CD4-positive, alpha-beta T cell treated with Interleukin-21 for 1 hour (primary cell): Measurements from ENCODE around the gene MOV10L1.
"Not testable (repeated sequence)": the region's sequence is repeated elsewhere in the genome, so short reads cannot be mapped to it uniquely, and the experiment has no call there.

Source experiments
- DNase-seq: peaks from one replicate; pipeline ENCODE4 v3.0.0-alpha.2; 2020

Gene MOV10L1

GRCh38 chr22:50139843-50140415 lies 50.1 kb downstream of the MOV10L1 start:
- DNase-seq: no peak

DNA sequence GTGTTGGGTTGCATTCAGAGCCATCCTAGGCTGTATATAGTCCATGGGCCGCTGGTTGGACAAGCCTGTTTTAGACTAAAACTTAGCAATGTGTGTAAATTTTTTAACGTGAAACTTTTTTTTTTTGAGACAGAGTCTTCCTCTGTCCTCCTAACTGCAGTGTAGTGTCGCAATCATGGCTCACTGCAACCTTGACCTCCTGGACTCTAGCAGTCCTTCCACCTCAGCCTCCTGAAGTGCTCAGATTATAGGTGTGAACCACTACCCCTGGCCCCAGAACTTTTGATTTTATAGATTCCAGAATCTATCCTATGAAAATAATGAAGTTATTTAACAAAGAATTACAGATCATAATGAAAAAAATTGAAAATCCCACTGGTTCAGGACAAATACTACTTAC lies 50.8 kb downstream of the MOV10L1 start:
- DNase-seq: no peak

GRCh38 chr22:50141462-50141861 lies 51.7 kb downstream of the MOV10L1 start:
- no peak for DNase-seq

DNA sequence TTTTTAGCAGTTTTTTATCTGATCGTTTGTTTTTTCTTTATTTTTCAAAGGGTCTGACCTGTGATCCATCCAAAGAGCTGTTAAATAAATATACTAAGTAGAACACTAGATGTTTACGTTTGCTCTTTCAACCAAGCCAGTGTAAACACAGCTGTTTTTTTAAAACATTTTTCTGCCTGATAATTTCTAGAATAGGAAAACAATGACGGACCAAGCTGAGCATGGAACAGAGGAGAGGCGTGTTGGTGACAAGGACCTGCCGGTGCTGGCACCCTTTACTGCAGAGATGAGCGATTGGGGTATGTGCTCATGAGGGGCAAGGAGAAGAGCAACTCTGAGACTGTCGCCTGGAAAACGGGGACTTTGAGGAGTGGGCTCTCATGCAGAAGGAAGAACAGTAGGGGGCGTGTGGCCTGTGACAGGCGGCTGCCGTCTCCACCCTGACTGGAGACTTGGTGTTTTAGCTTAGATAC lies 52.1 kb downstream of the MOV10L1 start:
- no peak for DNase-seq

DNA sequence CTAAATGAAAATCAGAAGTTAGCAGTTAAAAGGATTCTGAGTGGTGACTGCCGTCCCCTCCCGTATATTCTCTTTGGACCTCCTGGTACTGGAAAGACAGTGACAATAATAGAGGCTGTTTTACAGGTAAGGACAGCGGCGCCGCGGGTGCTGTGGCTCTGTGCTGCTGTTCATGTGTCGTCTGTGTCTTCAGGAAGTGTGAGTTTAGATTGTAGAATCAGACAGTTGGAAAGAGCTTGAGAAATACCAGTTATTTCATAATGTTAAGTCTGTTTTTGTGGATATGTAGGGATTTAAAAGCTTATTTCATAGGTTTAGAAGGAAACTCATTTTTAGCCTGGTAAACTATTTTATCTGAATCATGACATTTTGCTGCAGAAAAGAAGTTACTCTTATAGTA lies 53.3 kb downstream of the MOV10L1 start:
- DNase-seq: no peak

GRCh38 chr22:50144005-50144614 lies 54.3 kb downstream of the MOV10L1 start:
- no peak for DNase-seq

- DNase-seq: no peak
These were observed 56.1 kb downstream of the MOV10L1 start for GRCh38 chr22:50145721-50146438.

DNA sequence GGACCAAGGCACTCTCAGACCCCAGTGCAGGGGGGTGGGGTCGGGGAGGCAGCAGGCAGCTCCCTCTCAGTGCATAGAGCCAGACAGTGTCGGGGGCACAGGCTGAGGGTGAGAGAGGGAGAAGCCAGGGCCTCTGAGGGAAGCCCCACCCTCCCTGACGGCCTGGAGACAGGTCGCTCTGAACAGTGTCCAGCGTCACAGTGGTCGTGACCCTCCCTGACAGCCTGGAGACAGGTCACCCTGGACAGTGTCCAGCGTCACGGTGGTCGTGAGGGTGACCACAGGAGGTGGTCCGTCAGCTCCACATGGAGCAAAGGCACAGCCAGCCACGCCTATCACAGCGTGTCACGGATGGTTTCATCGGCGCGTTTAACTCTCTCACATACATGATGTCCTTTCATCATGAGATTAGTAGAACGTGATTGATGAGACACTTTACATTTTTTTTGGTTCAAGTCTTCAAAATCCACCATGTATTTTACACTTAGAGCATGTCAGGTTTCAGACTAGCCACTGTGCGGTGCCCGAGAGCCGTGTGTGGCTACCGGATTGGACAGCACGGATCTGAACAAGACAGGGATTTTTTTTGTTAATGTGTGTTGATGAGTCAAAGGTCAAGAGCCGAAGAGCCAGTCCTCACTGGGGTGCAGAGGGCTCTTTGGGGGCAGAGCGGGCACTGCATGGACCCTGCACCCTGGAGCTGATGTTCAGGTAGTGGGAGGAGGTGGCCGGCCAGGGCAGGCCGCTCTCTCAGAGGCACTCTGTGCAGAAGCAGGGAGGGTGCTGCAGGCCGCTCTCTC lies 56.8 kb downstream of the MOV10L1 start:
- peak; percentile 11 for DNase-seq

DNA sequence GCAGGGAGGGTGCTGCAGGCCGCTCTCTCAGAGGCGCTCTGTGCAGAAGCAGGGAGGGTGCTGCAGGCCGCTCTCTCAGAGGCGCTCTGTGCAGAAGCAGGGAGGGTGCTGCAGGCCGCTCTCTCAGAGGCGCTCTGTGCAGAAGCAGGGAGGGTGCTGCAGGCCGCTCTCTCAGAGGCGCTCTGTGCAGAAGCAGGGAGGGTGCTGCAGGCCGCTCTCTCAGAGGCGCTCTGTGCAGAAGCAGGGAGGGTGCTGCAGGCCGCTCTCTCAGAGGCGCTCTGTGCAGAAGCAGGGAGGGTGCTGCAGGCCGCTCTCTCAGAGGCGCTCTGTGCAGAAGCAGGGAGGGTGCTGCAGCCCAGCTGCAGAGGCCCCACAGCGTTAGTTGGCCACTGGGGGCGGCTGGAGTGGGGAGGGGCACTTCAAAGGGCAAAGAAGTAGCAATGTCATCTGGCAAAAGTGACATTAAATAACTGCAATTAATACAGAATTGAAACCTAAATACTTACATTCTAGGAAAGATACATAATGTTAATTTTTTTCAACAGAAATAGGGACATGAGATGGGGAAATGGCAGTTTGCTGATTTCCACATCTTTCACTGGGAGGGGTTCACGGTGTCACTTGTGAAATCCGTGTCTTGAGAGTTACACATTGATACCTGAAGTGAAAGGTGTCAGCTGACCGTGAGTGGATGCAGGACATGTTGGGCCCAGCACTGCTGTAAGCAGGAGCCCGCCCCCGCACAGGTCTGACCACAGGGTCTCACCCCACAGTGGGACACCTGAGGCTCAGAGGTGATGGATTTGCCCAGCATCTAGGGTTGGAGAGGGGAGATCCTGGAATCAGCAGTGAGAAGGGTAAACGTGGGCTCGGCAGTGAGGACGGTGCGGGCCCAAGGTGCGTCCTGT lies 57.7 kb downstream of the MOV10L1 start:
- DNase-seq: not testable (repeated sequence)

- DNase-seq: no peak
These were observed 58.3 kb downstream of the MOV10L1 start for GRCh38 chr22:50148166-50148500.

DNA sequence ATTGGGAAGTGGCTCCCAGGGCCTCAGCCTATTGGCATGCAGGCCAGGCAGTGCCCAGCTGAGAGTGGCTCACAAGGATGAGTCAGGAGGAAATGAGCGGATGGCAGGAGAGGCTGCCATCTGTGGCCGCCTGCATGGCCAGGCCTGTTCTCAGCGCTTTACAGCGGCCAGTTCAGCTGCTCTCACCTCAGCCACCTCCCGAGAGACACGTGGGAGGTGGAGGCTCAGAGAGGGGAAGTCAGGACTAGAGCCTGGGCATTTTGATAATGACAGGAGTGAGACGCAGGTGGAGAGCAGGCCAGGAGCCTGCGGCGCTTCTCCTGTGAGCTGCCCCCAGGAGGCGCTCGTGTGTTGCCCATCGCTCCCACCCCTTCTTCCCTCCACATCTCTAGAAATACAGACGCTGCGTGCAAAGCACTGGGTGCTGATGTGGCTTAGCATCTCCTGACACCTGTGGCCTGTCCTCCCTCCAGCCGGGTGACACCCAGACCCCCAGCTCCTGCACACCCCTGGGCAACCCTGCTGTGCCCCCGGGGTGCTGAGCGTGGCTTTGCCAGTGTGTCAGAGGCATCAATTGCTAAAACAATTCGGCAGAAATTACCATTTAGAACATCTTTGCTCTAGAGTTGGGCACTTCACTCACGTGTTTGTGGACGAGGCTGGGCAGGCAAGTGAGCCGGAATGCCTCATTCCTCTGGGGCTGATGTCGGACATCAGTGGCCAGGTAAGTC lies 59.4 kb downstream of the MOV10L1 start:
- peak; percentile 79 for DNase-seq

- no peak for DNase-seq
These were observed 60.6 kb downstream of the MOV10L1 start for GRCh38 chr22:50150161-50151129.

DNA sequence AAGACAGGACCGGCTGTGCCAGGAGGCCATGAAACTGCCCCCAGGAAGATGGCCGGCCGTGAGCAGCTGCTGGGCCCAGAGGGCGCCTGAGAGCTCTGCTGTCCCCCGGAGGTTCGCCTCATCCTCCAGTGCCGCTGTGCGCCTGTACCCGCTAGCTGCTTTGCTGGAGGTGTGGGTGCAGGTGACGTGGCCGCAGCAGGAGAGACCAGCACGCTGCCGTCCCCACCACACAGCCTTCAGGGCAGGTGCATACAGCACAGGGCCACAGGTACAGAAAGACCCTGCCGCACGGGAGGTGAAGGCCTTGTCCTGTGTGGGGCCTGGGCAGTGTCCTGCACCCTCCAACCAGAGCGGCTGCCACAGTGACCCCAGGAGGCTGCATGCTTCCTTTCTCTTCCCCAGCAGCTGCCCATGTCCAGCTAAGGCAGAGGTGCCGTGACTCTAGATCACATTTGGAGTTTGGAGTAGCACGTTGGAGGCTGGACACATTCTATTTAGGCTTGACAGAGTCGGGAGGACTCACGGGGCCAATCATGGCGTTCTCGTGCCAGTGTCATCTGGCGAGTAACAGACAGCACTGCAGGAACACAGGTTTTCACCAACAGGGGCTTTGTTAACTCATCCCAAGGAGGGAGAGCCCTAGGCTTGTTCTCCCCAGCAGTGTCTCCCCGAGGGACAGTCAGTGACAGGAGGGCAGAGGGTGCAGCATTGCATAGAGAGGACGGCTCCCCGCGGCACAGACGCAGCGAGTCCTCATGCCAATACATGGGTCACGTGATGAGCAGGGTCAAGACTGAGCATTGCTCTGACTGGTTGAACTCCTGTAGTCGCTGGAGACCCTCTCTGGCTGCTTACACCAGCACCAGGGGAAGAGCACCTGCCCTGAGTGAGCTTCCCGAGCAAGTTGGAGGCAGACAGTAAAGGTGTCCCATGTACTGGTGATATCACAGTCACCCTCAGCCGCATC lies 62.0 kb downstream of the MOV10L1 start:
- DNase-seq: no peak

DNA sequence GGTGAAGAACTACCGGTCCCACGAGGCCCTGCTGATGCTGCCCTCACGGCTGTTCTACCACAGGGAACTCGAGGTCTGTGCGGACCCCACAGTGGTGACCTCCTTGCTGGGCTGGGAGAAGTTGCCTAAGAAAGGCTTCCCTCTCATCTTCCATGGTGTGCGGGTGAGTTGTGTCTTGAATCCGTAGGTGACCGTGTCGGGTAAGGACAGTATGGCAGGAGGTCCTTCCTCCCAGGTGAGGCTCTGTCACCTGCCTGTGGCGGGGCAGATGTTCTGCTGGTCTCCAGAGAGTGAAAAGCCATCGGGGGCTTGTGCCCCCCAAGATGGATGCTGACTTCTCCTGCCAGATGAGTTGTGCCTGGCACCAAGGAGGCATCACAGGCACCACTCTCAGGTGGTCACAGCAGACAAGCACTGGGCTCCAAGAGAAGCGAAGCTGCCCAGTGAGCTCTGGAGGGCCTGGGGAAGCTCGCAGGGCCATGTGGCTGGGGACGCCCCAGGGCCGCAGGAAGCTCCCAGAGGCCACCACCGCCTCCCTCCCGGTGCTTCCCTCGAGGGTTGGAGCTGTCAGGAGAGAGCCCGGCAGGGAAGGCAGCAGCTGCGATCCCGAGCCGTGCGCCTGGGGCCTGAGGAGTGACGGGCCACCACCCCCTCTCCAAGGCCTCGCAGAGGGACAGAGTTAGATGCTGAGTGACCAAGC lies 63.4 kb downstream of the MOV10L1 start:
- no peak for DNase-seq

GRCh38 chr22:50153756-50154140 lies 63.9 kb downstream of the MOV10L1 start:
- no peak for DNase-seq

DNA sequence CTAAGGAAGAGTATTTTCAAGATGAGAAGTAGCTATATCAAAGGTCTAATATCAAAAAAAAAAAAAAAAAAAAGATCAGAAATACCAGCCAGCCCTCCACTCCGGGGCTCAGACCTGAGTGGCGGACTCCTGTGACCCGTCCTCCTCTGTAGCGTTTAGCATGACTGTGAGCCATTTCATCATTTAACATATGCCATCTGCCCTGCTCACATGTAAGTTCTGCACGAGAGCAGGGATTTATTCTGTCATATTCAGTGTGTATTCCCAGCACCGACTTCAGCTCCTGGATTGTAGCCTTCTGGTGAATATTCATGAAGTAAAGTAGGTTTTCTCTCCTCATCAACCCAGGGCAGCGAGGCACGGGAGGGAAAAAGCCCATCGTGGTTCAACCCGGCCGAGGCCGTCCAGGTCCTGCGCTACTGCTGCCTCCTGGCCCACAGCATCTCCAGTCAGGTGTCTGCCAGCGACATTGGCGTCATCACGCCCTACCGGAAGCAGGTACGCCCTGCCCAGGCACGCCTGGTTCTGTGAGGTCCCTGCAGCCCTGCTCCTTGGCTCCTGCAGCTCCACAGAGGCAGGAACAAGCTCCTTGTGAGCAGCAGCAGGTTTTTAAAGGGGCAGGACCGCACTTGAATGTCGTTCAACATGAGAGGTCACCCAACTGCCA lies 68.0 kb downstream of the MOV10L1 start:
- DNase-seq: no peak

DNA sequence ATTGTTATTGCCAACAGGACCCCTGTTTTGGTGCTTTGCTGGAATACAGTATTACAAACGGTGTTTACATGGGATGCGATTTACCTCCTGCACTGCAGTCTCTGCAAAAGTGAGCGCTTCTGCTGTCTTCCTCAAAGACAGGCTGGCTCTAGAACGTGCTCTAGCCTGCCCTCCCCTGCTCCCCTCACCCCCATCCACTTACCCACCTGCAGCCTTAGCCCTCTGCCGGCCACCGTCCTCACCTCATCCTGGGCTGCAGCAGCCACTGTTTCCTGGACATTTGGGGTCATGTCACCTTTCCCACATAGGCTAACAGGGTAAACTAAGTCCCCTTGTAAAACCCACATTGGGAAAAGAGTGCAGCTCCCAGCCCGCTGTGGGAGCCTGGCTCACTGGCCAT lies 71.1 kb downstream of the MOV10L1 start:
- DNase-seq: no peak
